Mesodermal cell (in vitro differentiated cells): ENCODE results near the gene PEX1.

Source experiments
- H3K27ac ChIP-seq: 2 replicates; pipeline ENCODE4 v1.7.0; 2013; ENCODE audit warnings: mild to moderate bottlenecking, low read depth, low read length, moderate library complexity; ENCODE audit not compliant: severe bottlenecking
- H3K36me3 ChIP-seq: 2 replicates; pipeline ENCODE4 v1.7.1; 2013; ENCODE audit warnings: mild to moderate bottlenecking, low read length, moderate library complexity; ENCODE audit not compliant: control insufficient read depth, insufficient read depth
- H3K4me1 ChIP-seq: one replicate; pipeline ENCODE4 v1.7.1; 2013; ENCODE audit warnings: mild to moderate bottlenecking, low read length; ENCODE audit not compliant: insufficient read depth, control insufficient read depth, poor library complexity, severe bottlenecking
- H3K4me3 ChIP-seq: 2 replicates; pipeline ENCODE4 v1.7.0; 2013; ENCODE audit warnings: low read length, control low read depth, mild to moderate bottlenecking; ENCODE audit not compliant: insufficient read depth, poor library complexity, severe bottlenecking; ENCODE audit errors: extremely low read depth
- H3K9me3 ChIP-seq: 2 replicates; pipeline ENCODE4 v1.7.1; 2013; ENCODE audit warnings: mild to moderate bottlenecking, low read length, moderate library complexity; ENCODE audit not compliant: control insufficient read depth
- WGBS, 2 experiments: methylation state at CpG; one replicate each; pipeline ENCODE4 v1.1.5; 2013; ENCODE audit warnings: missing lambda C conversion rate in 2 of 2; ENCODE audit not compliant: insufficient coverage in 2 of 2; 5-methylcytosine and 5-hydroxymethylcytosine counted together

The PEX1 gene

GRCh38 chr7:92437956-92438491, 90.3 kb downstream of the PEX1 start:
- 86 to 92% methylated on average over 4 to 5 of the region's 6 CpGs for WGBS, 2 experiments
- Histone ChIP-seq H3K9me3 (no peaks in the 10 kb centered on the region), H3K36me3 (no peaks in the 10 kb centered on the region), H3K4me3 (no peak overlapping the region), H3K4me1 (no peaks in the 10 kb centered on the region), H3K27ac (no peak overlapping the region)
